HepG2 (cell line): ENCODE results near the gene NTM. TPM values are rescaled to one million over a fixed set of nuclear protein-coding genes. Genes with fewer than 3 reads are reported as not detected.

Experiments
- ATAC-seq: fragments of 200-7000 bp; cut with Tn5 transposase; 3 replicates; pipeline ENCODE4 v1.9.1; 2020; ENCODE audit warnings: mild to moderate bottlenecking, moderate library complexity
- BruUV-seq: library from RNA; stranded (reverse); fragments of 400-500 nt; replicated peaks from 2 replicates; lab custom pipeline; 2021; lab: Mats Ljungman, UMichigan
- CTCF ChIA-PET: fragments of 300-600 bp; formaldehyde crosslinking; extraction: SDS; loops from one replicate; lab custom pipeline; 2021; ENCODE audit warnings: low total read pairs, inconsistent platforms, low intra/inter-chr PET ratio; lab: Yijun Ruan, JAX
- POLR2A ChIA-PET: fragments of 350-600 bp; sonication (Branson Sonifier 250); formaldehyde crosslinking; loops from one replicate; lab custom pipeline; 2020; ENCODE audit warnings: antibody characterized with exemption, inconsistent platforms; lab: Yijun Ruan, JAX
- DNase-seq: peaks from one replicate; pipeline ENCODE4 v3.0.0-alpha.2; 2015; ENCODE audit warnings: low spot score
- FAIRE-seq: peaks from 3 replicates; lab custom pipeline; 2011; peaks lifted over from hg19 to GRCh38; lab: Jason Lieb, UNC
- H2AFZ ChIP-seq: one replicate; pipeline ENCODE4 v1.6.1; 2011; ENCODE audit warnings: low read length, inconsistent platforms
- H3K27ac ChIP-seq: fragments of 300-600 bp; 3 replicates; pipeline ENCODE4 v1.8.0; 2011; ENCODE audit warnings: mixed run types, mild to moderate bottlenecking, mixed read lengths, low read length, inconsistent platforms; ENCODE audit not compliant: insufficient read depth; ENCODE audit errors: extremely low read length
- H3K27me3 ChIP-seq, 2 experiments: fragments of 200-600 bp in 1 of 2; 2 replicates in 1 of 2; 3 replicates in 1 of 2; pipeline versions ENCODE4 v1.6.0 to v1.8.0; 2011; ENCODE audit warnings: low read length in 2 of 2, mild to moderate bottlenecking in 2 of 2, moderate library complexity in 2 of 2, inconsistent platforms in 1 of 2; ENCODE audit not compliant: insufficient read depth in 2 of 2, control insufficient read depth in 1 of 2
- H3K36me3 ChIP-seq, 2 experiments: fragments of 200-600 bp in 1 of 2; replicated peaks in 1 of 2; 2 replicates in 1 of 2; 3 replicates in 1 of 2; pipeline versions ENCODE4 v1.5.1 to v1.8.0; 2011; ENCODE audit warnings: low read length in 2 of 2, inconsistent platforms in 1 of 2; ENCODE audit not compliant: insufficient read depth in 2 of 2, control insufficient read depth in 1 of 2
- H3K4me1 ChIP-seq: 2 replicates; pipeline ENCODE4 v1.5.1; 2012; ENCODE audit warnings: low read length, inconsistent platforms; ENCODE audit not compliant: insufficient read depth
- H3K4me2 ChIP-seq: 2 replicates; pipeline ENCODE4 v1.6.0; 2011; ENCODE audit warnings: low read depth, low read length, inconsistent platforms
- H3K4me3 ChIP-seq, 3 experiments: fragments of 200-600 bp in 1 of 3; sonication (generic), shearing (Covaris generic) in 1 of 3; replicated peaks in 1 of 3; 2 replicates each; pipeline ENCODE4 v1.5.1; 2011 to 2016; ENCODE audit warnings: low read length in 3 of 3, inconsistent platforms in 2 of 3, low read depth in 2 of 3, mild to moderate bottlenecking in 2 of 3, control low read depth in 1 of 3, mixed read lengths in 1 of 3; ENCODE audit not compliant: insufficient read depth in 1 of 3
- H3K79me2 ChIP-seq: one replicate; pipeline ENCODE4 v1.6.1; 2011; ENCODE audit warnings: low read length, inconsistent platforms; ENCODE audit not compliant: insufficient read depth
- H3K9ac ChIP-seq: 2 replicates; pipeline ENCODE4 v1.6.0; 2011; ENCODE audit warnings: mild to moderate bottlenecking, low read depth, low read length, inconsistent platforms; ENCODE audit not compliant: insufficient read depth
- H3K9me3 ChIP-seq: 2 replicates; pipeline ENCODE4 v1.5.1; 2012; ENCODE audit warnings: mild to moderate bottlenecking, low read length
- H4K20me1 ChIP-seq: 2 replicates; pipeline ENCODE4 v1.6.0; 2011; ENCODE audit warnings: inconsistent platforms, mild to moderate bottlenecking, low read length, moderate library complexity; ENCODE audit not compliant: insufficient read depth
- BRF2 ChIP-seq: sonication (generic); formaldehyde crosslinking; IDR thresholded peaks from 2 replicates; pipeline ENCODE4 v1.8.1; 2022; ENCODE audit warnings: mild to moderate bottlenecking, missing genetic modification reagents
- KLF12 ChIP-seq: sonication (generic); formaldehyde crosslinking; IDR thresholded peaks from 2 replicates; pipeline ENCODE4 v1.4.0; 2020; ENCODE audit warnings: missing genetic modification reagents, borderline replicate concordance
- NFYC ChIP-seq: IDR thresholded peaks from 2 replicates; pipeline ENCODE4 v1.6.1; 2016; ENCODE audit warnings: missing genetic modification reagents, missing compliant biosample characterization
- PAWR ChIP-seq: sonication (generic); formaldehyde crosslinking; IDR thresholded peaks from 2 replicates; pipeline ENCODE4 v1.4.0; 2020; ENCODE audit warnings: missing genetic modification reagents, mild to moderate bottlenecking, borderline replicate concordance
- SPEN ChIP-seq: sonication (generic); formaldehyde crosslinking; IDR thresholded peaks from 2 replicates; pipeline ENCODE4 v1.5.1; 2020; ENCODE audit warnings: low read depth, mild to moderate bottlenecking, missing genetic modification reagents
- THRA ChIP-seq: sonication (generic); formaldehyde crosslinking; IDR thresholded peaks from 2 replicates; pipeline ENCODE4 v1.4.0; 2020; ENCODE audit warnings: missing genetic modification reagents, borderline replicate concordance
- ZNF160 ChIP-seq: sonication (generic); formaldehyde crosslinking; IDR thresholded peaks from 2 replicates; pipeline ENCODE4 v1.8.0; 2022; ENCODE audit warnings: mild to moderate bottlenecking, inconsistent platforms, missing genetic modification reagents
- ZNF3 ChIP-seq: IDR thresholded peaks from 2 replicates; pipeline ENCODE4 v1.7.0; 2017; ENCODE audit warnings: inconsistent platforms
- ZNF720 ChIP-seq: sonication (generic); formaldehyde crosslinking; IDR thresholded peaks from 2 replicates; pipeline ENCODE4 v1.4.0; 2020; ENCODE audit warnings: missing genetic modification reagents
- ZSCAN21 ChIP-seq: sonication (generic); formaldehyde crosslinking; IDR thresholded peaks from 2 replicates; pipeline ENCODE4 v1.8.0; 2022; ENCODE audit warnings: mild to moderate bottlenecking, missing genetic modification reagents, moderate library complexity, borderline replicate concordance
- WGBS: methylation state at CpG from one replicate; pipeline ENCODE4 v1.1.6; 2017; ENCODE audit warnings: low lambda C conversion rate; 5-methylcytosine and 5-hydroxymethylcytosine counted together
- in situ Hi-C: cut with HindIII; loops from 2 replicates; pipeline ENCODE4 v1.10.0; 2017; ENCODE audit warnings: low pct_unique_long_range_greater_than_20kb; ENCODE audit not compliant: extremely low pct_ligation_motif_present
- intact Hi-C: fragments of 100-400 bp; cut with micrococcal nuclease; formaldehyde crosslinking; loops from one replicate; pipeline ENCODE4 v1.10.0; 2022; ENCODE audit not compliant: unreplicated experiment
- polyA plus RNA-seq, 8 experiments: library from polyadenylated mRNA; depleted of rRNA in 3 of 8; stranded (reverse) in 7 of 8; unstranded in 1 of 8; fragments of >200 nt; fragmentation: Illumina TruSeq in 4 of 8; extraction: Trizol in 4 of 8; gene quantifications; 2 replicates each; pipeline versions ENCODE4 v1.2.1 to v1.2.3, GENCODE V29; 2011 to 2016; ENCODE audit warnings: low read depth in 4 of 8, missing spikeins in 1 of 8, mixed read lengths in 1 of 8; ENCODE audit not compliant: insufficient read depth in 1 of 8
- total RNA-seq, 5 experiments: library from RNA; depleted of rRNA; stranded (reverse); fragments of >200 nt; fragmentation: Illumina TruSeq; extraction: Trizol; gene quantifications; 2 replicates each; pipeline ENCODE4 v1.2.3, GENCODE V29; 2016; ENCODE audit warnings: low read depth in 1 of 5
- TF ChIP-seq, protein P1 (sequence below), 2 experiments: IDR thresholded peaks; 2 replicates each; pipeline ENCODE4 v1.6.1; 2011 to 2012; ENCODE audit warnings: low read length in 2 of 2, borderline replicate concordance in 1 of 2, low read depth in 1 of 2, mild to moderate bottlenecking in 1 of 2, moderate library complexity in 1 of 2
- TF ChIP-seq, protein P2 (sequence below): sonication (generic); formaldehyde crosslinking; IDR thresholded peaks from 2 replicates; pipeline ENCODE4 v1.4.0; 2020; ENCODE audit warnings: missing genetic modification reagents, mild to moderate bottlenecking, borderline replicate concordance

NTM gene
- total and polyA plus RNA-seq, 2 of the 13 experiments (the other 11 are each of a cell fraction or from before 2014, with no cell fraction given): not detected

DNA sequence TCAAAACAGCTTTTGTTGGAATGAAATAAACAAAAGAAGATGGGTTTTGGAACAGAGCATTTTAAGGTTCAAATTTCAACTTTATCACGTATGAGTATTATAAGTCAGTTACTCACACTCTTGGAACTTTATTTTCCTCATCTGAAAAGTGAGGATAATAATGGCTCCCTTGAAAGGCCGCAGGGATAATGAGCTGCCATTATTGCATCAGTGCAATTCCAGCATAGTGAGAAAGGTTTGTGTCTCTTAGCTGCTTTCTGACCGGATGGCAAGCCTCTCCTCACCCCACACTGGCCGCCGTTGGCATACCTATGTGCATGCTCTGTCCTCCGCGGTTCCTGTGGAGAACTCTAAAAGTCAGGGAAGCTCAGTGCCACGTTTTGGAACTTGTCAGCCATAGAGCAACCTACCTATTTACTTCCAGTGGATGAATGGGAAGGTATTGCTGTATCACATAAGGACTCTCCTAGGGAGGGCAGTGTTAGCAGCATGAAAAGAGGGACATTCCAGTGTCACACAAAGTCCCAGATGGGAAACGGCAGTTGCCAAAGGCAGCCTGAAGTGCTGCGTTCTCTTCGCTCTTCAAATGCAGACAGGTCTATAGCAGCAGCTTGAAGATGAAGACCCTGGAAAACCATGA is 368.9 kb downstream of the NTM start (continued):
- TF ChIP-seq, protein P1, sequence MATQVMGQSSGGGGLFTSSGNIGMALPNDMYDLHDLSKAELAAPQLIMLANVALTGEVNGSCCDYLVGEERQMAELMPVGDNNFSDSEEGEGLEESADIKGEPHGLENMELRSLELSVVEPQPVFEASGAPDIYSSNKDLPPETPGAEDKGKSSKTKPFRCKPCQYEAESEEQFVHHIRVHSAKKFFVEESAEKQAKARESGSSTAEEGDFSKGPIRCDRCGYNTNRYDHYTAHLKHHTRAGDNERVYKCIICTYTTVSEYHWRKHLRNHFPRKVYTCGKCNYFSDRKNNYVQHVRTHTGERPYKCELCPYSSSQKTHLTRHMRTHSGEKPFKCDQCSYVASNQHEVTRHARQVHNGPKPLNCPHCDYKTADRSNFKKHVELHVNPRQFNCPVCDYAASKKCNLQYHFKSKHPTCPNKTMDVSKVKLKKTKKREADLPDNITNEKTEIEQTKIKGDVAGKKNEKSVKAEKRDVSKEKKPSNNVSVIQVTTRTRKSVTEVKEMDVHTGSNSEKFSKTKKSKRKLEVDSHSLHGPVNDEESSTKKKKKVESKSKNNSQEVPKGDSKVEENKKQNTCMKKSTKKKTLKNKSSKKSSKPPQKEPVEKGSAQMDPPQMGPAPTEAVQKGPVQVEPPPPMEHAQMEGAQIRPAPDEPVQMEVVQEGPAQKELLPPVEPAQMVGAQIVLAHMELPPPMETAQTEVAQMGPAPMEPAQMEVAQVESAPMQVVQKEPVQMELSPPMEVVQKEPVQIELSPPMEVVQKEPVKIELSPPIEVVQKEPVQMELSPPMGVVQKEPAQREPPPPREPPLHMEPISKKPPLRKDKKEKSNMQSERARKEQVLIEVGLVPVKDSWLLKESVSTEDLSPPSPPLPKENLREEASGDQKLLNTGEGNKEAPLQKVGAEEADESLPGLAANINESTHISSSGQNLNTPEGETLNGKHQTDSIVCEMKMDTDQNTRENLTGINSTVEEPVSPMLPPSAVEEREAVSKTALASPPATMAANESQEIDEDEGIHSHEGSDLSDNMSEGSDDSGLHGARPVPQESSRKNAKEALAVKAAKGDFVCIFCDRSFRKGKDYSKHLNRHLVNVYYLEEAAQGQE (IDR thresholded peaks at IDR 0.05; ENCODE audit: borderline replicate concordance in 1 of 2, low read depth in 1 of 2, low read length in 2 of 2): no peak
- TF ChIP-seq ZNF3: no peak

GRCh38 chr11:131744847-131745246 is 374.4 kb downstream of the NTM start:
- BruUV-seq: no TSS peak
- Histone ChIP-seq H3K9me3 (no peaks in the 10 kb centered on the region), H3K79me2 (no peaks in the 10 kb centered on the region), H3K4me1 (no peaks in the 10 kb centered on the region), H3K9ac (no peak overlapping the region), H3K27me3 (no peaks in the 10 kb centered on the region; a peak in 1 of 5 replicates), H2AFZ (no peak overlapping the region), H3K27ac (no peak overlapping the region), H3K4me2 (no peak overlapping the region), H3K4me3 (no peak overlapping the region), H3K36me3 (no peaks in the 10 kb centered on the region), H4K20me1 (no peaks in the 10 kb centered on the region)
- intact Hi-C loops (no loop called here), in situ Hi-C loops (loop anchor here (25.0 kb wide), 1 partner anchor 292 kb away; no protein-coding TSS in a partner anchor)
- ATAC-seq (no peak), DNase-seq (no peak), FAIRE-seq (no peak)
- CTCF ChIA-PET: no interaction called here
- 50% methylated on average over 5 of the region's 8 CpGs for WGBS
- POLR2A ChIA-PET: no interaction called here
- TF ChIP-seq ZSCAN21 (CRISPR knock-in tag) (no peak), BRF2 (CRISPR knock-in tag) (no peak), ZNF720 (CRISPR knock-in tag) (no peak), KLF12 (no peak), THRA (no peak), NFYC (CRISPR knock-in tag) (no peak), ZNF160 (CRISPR knock-in tag) (no peak), SPEN (CRISPR knock-in tag) (no peak), PAWR (CRISPR knock-in tag) (no peak)
- TF ChIP-seq, protein P2, sequence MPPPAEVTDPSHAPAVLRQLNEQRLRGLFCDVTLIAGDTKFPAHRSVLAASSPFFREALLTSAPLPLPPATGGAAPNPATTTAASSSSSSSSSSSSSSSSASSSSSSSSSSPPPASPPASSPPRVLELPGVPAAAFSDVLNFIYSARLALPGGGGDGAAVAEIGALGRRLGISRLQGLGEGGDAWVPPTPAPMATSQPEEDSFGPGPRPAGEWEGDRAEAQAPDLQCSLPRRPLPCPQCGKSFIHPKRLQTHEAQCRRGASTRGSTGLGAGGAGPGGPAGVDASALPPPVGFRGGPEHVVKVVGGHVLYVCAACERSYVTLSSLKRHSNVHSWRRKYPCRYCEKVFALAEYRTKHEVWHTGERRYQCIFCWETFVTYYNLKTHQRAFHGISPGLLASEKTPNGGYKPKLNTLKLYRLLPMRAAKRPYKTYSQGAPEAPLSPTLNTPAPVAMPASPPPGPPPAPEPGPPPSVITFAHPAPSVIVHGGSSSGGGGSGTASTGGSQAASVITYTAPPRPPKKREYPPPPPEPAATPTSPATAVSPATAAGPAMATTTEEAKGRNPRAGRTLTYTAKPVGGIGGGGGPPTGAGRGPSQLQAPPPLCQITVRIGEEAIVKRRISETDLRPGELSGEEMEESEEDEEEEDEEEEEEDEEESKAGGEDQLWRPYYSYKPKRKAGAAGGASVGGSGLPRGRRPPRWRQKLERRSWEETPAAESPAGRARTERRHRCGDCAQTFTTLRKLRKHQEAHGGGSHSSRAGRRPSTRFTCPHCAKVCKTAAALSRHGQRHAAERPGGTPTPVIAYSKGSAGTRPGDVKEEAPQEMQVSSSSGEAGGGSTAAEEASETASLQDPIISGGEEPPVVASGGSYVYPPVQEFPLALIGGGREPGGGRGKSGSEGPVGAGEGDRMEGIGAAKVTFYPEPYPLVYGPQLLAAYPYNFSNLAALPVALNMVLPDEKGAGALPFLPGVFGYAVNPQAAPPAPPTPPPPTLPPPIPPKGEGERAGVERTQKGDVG: no peak
